Left renal cortex interstitium (tissue), 4 donors: Measurements from ENCODE around the gene CENPM. TPM values are rescaled to one million over a fixed set of nuclear protein-coding genes. Genes with fewer than 3 reads are reported as not detected.

Source experiments
- DNase-seq, 4 donors: peaks; one replicate each; pipeline ENCODE4 v3.0.0-alpha.2; 2013; ENCODE audit warnings: low read depth in 4 of 4, low spot score in 2 of 4, missing footprints in 1 of 4
- polyA plus RNA-seq, 4 donors: library from polyadenylated mRNA; unstranded; fragments of 120-200 nt; gene quantifications; one replicate each; pipeline ENCODE4 v1.2.1, GENCODE V29; 2013; ENCODE audit not compliant: insufficient read length in 4 of 4

CENPM gene
- polyA plus RNA-seq, 4 donors: 11.0 to 21.0 (median 16.9) TPM

GRCh38 chr22:41915035-41915785, 31.7 kb downstream of the CENPM start, which contains the start of gene SHISA8:
Gene SHISA8 (minus strand): TSS chr22:41915074. CDS start chr22:41914667, 407 bp downstream.
- no peak for DNase-seq

GRCh38 chr22:41914611-41915034, 32.3 kb downstream of the CENPM start:
- DNase-seq: no peak

DNA sequence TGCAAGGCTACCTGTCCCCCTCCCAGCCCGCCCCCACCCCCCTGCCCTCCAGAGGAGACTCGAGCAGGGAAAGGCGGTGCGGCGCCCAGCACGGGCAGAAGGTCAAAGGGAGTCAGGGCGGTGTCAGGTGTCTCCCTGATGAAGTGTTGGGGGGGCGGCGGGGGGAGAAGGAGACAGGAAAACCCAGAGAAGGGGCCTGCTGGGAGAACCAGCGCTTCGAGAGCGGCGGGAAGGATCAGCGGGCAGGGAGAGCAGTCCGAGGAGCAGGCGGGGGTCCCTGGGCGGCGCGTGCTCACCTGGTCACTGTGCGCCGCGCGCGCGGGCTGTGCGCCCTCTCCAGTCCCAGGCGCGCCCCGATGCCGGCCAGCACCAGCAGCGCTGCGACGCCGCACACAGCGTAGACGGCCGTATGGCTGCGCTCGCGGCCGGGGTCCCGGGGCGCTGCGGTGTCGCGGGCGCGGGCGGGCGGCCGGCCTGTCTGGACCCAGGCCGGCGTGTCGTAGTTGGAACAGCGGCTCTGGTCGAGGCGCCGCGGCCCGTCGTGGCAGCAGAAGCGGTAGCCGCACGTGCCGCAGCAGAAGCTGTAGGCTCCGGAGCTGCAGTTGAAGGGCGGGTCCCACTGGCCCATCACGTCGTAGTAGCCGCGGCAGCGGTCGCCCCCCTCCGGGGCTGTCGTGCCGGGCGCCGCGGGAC, 33.0 kb downstream of the CENPM start:
- DNase-seq: no peak

GRCh38 chr22:41913040-41913719, 33.8 kb downstream of the CENPM start:
- no peak for DNase-seq

- no peak for DNase-seq
Measured at GRCh38 chr22:41912338-41913039, 34.5 kb downstream of the CENPM start.

GRCh38 chr22:41911001-41911611, 35.8 kb downstream of the CENPM start:
- DNase-seq: no peak

GRCh38 chr22:41910050-41911000, 36.6 kb downstream of the CENPM start:
- no peak for DNase-seq

- no peak for DNase-seq
Measured at GRCh38 chr22:41909310-41910049, 37.5 kb downstream of the CENPM start.

DNA sequence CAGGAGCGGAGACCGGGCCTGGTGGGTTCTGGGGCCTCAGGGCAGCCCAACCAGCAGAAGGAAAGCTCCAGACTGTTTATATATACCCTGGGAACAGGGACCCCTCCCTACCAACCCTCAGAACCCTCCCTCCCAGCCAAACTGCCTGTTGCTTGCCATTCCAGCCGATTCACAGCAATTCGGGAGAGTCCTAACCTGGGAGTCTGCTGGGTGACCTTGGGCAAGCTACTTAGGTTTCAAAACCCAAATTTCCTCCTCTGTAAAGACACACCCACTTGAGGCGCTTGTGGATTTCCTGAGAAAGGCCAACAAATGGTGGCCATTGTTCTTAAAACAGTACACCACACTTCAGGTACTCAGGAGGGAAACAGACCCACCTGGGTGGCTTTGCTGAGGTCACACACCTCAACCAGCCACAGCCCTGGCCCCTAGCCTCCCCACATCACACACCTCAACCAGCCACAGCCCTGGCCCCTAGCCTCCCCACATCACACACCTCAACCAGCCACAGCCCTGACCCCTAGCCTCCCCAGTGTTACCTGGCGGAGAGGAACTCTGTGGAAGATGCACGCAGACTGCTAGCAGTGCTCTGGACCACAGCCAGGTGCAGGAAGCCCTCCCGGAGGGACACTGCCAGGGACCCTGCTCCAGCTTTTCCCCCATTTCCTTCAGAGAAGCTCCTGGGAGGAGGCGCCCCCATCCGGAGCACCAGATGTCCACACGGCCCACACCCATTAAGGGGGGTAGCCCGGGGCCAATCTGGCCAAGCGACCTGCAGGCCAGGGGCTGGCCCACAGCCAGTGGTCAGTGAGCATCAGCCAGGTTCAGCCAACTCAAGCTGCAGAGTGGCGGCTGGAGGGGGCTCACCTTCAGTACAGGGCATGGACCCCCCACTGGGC, 38.3 kb downstream of the CENPM start:
- DNase-seq: no peak

DNA sequence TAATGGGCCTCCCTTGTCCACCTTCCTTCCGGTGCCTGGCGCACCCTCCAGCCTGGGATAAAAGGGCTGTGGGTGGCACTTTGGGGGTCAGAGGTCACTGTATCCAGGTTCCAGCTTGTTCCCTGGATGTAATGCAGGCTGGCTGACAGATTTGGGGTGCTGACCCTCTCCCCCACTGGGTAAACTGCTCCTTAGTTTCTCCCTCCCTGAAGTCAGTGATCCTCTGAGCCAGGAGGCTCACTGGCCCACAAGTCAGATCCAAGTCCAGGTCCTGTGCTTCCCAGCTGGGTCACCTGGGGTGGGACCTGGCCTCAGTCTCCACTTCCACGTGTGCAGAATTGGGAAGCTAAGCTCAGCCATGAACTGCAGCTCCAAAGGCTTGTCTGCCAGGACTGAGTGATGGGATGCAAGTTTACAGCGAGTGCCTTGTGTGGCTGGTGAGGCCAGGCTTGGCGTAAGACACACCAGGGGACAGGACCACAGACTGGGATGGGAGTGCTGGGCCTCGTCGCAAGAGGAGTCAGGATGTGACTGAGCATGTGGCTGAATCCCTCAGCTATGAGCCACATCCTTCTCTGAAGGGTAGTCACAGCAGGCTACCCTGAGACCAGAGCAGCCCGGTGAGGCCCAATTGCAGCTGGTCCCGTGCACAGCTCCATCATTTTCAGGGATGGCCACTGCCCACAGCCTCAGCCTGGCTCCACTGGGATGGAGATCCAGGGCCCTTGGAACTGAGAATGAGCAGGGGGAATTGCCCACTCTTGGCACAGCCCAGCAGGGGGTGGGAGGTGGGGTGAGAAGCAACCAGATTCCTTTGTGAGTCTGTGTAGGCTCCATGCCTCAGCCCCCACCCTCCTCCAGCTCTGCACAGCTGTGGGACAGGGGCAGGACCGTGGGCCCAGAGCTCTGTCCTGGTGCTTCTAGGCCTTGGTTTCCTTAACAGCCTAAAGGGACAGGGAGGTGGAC, 39.2 kb downstream of the CENPM start:
- DNase-seq: no peak

GRCh38 chr22:41906822-41907221, 40.1 kb downstream of the CENPM start:
- no peak for DNase-seq

GRCh38 chr22:41905411-41906202, 41.3 kb downstream of the CENPM start:
- DNase-seq: no peak

GRCh38 chr22:41904450-41905410, 42.2 kb downstream of the CENPM start:
- no peak for DNase-seq

- no peak for DNase-seq
Measured at GRCh38 chr22:41902932-41903421, 44.0 kb downstream of the CENPM start.
